ENCODE measurements around the gene FAM118B.
A peak's percentile ranks its signal among the peaks of the same experiment; 100 is the strongest.

FAM118B gene

GRCh38 chr11:126310200-126310991, 98.8 kb downstream of the FAM118B start:
- peak in 50 of 51 donors; percentile 9 to 85 (median 56) for DNase-seq

DNA sequence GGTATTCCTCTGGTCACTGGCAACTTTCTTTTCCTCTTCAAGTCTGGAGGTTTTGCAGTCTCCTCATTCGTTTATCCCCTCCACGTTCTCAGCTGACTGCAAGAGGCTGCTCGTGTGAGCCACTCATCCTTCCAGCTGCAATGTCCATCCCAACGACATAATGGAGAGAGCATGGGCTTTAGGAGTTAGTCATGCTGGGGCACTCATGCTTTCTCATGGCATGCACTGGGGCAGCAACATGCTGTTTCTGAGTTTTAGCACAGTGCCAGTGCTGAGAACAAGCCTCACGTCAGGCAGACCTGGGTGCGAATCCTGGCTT, 99.4 kb downstream of the FAM118B start:
- no peak for DNase-seq

DNA sequence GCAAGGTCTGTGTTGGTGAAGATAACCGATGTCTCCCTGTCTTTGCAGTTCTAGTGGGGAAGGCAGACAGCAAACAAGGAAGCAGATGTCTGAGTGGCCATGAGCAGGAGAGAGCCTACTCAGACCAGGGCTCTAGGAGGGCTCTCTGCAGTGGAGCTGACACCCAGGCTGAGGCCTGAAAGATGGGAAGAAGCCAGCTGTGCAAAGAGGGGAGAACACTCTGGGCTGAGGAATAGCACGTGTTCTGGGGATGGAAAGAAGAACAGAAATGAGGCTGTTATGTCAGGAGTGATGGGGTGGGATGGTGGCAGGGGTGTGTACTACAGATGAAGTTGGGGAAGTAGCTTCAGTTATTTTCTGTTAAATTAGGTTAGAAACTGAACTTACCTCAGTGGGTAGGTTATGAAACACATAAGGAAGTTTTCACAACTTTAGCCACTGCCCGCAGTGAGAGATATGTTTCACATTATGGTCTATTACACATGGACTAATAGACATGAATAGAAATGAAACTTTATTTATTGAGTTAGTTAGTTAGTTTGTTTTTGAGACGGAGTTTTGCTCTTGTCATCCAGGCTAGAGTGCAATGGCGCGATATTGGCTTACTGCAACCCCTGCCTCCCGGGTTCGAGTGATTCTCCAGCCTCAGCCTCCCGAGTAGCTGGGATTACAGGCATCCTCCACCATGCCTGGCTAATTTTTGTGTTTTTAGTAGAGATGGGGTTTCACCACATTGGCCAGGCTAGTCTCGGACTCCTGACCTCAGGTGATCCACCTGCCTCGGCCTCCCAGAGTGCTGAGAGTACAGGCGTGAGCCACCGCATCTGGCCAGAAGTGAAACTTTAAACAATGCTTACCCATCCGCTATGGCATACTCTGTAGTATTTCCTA, 100.1 kb downstream of the FAM118B start:
- DNase-seq = no peak
